Measurements from ENCODE around the gene SEZ6L2.
A peak's percentile ranks its signal among the peaks of the same experiment; 100 is the strongest.

GRCh38 chr16:29863669-29863984 lies 35.7 kb downstream of the SEZ6L2 start:
- TF ChIP-seq, protein P1, sequence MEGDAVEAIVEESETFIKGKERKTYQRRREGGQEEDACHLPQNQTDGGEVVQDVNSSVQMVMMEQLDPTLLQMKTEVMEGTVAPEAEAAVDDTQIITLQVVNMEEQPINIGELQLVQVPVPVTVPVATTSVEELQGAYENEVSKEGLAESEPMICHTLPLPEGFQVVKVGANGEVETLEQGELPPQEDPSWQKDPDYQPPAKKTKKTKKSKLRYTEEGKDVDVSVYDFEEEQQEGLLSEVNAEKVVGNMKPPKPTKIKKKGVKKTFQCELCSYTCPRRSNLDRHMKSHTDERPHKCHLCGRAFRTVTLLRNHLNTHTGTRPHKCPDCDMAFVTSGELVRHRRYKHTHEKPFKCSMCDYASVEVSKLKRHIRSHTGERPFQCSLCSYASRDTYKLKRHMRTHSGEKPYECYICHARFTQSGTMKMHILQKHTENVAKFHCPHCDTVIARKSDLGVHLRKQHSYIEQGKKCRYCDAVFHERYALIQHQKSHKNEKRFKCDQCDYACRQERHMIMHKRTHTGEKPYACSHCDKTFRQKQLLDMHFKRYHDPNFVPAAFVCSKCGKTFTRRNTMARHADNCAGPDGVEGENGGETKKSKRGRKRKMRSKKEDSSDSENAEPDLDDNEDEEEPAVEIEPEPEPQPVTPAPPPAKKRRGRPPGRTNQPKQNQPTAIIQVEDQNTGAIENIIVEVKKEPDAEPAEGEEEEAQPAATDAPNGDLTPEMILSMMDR (IDR thresholded peaks at IDR 0.05): peak; percentile 58
- TF ChIP-seq ZFX (IDR thresholded peaks at IDR 0.05; ENCODE audit: borderline replicate concordance): no peak
